Kidney tubule cell (primary cell): ENCODE data around the gene GATD1.

Source experiments
- DNase-seq: peaks from one replicate; pipeline ENCODE4 v3.0.0-alpha.2; 2018; ENCODE audit warnings: low spot score

GATD1 gene

GRCh38 chr11:812390-812789, 35.1 kb upstream of the GATD1 start:
- DNase-seq = no peak

DNA sequence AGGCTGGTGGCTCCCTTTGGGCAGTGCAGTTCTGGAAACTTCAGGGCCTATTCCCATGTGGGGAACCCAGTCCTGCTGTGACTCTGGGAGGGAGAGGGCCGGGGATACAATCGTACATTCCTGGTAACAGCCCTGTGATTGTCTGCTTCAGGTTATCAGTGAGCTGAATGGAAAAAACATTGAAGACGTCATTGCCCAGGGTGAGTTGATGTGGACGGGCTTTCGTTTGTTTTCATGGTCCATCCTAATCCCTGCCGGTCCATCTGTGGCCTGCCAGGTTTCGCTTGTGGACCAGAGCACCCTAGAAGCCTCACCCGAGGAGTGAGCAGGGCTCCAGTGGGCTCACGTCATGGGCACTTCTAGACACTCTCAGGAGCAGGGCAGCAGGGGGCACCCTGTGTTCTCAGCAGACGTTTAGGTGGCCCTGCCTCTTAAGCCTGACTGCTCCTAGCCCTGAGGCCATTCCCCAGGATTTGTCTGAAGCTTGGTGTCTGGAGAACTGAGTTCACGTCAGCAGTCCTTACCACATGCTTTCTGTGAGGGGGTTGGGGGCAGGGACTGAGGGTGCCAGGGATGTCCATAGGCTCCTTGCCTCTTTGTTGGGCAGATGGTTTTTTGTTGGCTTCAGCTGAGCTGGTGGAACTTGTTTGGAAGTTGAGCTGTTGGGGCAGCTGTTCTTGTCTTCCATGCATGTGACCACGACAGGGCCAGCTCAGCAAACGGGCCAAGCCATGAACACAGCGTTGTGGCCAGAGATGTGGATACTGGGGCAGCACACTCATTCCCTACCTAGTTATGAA, 34.4 kb upstream of the GATD1 start:
- DNase-seq = peak; percentile 35

- no peak for DNase-seq
These were observed 32.8 kb upstream of the GATD1 start for GRCh38 chr11:810040-810567.

DNA sequence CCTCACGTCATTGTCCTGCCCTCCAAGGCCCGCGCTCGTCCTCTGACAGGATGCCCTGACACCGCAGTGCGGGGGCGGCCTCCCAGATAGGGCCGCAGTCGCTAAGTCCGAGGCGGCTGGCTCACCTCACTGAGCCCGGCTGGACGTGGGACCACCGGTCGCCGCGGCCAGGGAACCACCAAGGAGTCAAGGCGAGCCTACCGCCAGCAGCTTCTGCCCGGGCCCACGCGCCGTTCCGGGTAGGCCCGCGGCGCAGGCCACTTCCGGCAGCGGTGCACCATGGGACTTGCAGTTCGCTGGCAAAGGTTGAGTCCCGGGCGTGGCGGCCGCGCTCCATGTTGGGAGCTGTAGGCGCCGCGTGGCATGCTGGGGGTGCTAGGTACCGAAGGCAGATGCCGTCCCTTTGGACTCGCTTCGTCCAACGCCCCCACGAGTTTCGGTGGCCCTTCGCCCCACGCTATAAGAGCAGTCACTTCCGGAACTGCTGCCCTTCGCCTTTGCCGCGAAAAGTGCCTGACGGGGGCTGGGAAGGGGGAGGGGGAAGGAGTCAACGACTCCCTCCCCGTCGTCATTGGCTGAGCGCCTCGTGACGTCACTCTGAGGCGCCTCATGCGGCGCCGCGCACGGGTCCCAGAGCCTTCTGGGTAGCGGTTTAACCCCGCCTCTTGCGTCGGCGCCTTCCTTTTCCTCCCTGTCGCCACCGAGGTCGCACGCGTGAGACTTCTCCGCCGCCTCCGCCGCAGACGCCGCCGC, 32.2 kb upstream of the GATD1 start, which contains the start of gene RPLP2:
TSS of gene RPLP2 (plus strand) at position 681 of the 753 bp plus-strand sequence. CDS start 268 bp downstream, outside the sequence.
- peak; percentile 96 for DNase-seq

GRCh38 chr11:808427-809286, 31.4 kb upstream of the GATD1 start:
- DNase-seq = no peak

GRCh38 chr11:804599-804964, 27.3 kb upstream of the GATD1 start:
- no peak for DNase-seq

GRCh38 chr11:803770-804598, 26.7 kb upstream of the GATD1 start:
- DNase-seq = no peak

GRCh38 chr11:803467-803742, 26.1 kb upstream of the GATD1 start:
- DNase-seq = no peak

- DNase-seq = no peak
These were observed 25.6 kb upstream of the GATD1 start for GRCh38 chr11:802693-803466.

DNA sequence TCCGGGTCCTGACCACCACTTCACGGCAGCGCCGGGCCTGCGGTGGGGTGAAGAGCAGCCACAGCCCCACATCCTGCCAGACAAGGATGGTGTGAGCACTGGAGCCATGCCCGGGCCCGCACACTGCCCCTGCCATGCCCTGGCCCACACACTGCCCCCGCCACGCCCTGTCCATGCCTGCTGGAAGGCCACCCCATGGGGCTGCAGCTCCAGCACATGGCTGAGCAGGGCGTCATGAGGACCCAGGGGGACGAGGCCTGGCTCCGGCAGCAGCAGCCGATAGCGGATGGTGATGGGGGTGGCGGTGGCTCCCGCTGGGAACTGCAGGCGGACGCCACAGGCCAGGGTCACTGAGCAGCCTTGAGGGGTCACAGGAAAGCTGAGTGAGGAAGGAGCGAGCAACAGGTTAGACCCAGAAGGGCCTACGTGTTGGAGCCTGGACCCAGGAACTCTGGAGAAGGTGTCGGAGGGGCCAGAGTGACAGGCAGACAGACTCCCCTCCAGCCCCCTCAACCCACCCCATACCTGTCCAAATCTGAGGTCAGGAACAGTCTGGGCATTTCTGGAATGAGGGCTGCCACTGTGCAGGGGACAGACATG, 24.8 kb upstream of the GATD1 start:
- no peak for DNase-seq

DNA sequence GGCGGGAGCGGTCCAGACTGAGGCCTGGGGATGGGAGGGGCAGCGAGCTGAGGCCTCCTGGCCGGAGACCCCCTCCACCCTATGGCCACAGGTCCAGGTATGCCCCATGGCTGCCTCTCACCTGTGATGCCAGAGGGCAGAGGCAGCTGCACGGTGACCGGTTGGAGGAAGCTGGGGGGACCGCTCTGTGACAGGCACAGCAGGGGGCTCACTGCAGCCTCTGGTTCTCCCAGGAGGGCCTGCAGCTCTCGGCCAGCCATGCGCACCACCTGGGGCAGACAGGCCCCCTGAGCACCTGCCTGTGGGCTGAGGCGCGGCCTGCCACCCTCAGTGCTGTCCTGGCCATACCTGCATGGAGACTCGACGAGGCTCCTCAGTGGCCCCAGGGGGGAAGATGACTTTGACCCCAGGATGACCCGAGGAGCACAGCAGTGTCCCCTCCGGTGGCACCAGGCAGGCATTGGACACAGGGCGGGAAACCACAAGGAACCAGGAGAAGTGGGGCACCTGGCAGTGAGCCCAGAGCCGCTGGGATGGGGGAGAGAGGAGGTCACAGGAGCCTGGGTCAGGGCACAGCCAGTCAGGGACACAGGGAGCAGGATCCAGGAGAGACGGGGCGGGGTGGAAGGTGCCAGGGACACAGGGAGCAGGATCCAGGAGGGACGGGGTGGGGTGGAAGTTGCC, 24.0 kb upstream of the GATD1 start:
- DNase-seq = no peak

- no peak for DNase-seq
These were observed 23.2 kb upstream of the GATD1 start for GRCh38 chr11:800473-800872.

GRCh38 chr11:799641-800316, 22.5 kb upstream of the GATD1 start:
- DNase-seq = no peak

- DNase-seq = peak; percentile 84
These were observed 20.9 kb upstream of the GATD1 start, which contains the start of gene SLC25A22 for GRCh38 chr11:798093-798713. Gene SLC25A22 (minus strand): TSS chr11:798281. CDS start chr11:795006, 3,275 bp downstream.

DNA sequence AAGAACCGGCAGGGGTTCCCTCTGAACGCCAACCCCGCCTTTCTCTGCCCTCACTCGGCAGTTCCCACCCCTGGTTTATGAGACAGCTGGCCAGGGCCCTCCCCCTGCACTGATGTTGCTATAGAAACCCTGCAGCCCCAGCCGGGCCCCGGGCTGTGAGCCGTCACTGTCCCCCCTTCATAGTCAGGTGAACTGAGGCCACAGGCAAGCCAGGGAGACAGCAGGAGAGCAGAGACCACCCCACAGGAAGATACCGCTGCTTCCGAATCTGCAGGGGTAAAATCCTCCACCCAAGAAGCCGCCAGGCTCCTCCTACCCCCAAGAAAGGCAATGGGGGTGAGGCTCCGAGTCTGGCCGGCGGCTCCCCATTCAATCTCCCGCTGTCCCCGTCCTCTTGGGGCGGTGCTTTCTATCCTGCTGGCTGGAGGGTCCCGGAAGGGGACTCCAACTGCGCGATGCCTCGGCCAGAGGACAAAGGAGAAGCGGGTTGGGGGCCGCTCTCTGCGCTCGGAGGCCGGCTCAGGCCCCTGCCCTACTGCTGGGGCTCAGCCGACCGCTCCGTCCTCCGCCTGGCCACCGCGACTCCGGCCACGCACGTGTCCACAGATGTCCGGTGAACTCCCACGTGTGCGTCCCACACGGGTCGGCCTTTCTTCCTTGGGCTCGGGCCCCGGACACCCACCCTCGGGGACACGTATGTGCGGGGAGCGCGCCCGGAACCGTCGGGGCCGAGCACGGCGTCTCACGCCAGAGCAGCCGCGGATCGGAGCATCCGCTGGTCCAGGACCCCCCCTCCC, 20.2 kb upstream of the GATD1 start:
- DNase-seq = peak; percentile 77

GRCh38 chr11:796565-797295, 19.4 kb upstream of the GATD1 start:
- DNase-seq = no peak
